Smooth muscle cell (in vitro differentiated cells): ENCODE measurements around the gene DPEP3. TPM values are rescaled to one million over a fixed set of nuclear protein-coding genes. Genes with fewer than 3 reads are reported as not detected.
A peak's percentile ranks its signal among the peaks of the same experiment; 100 is the strongest.

Experiments used
- DNase-seq: peaks from one replicate; lab custom pipeline; 2025; ENCODE audit not compliant: unreplicated experiment; lab: John Stamatoyannopoulos, UW
- H2AFZ ChIP-seq: fragments of 200-600 bp; sonication (generic); 2 replicates; pipeline ENCODE4 v1.6.0; 2016; ENCODE audit warnings: antibody characterized with exemption, low read depth, mild to moderate bottlenecking
- H3F3A ChIP-seq: fragments of 200-600 bp; sonication (generic); 2 replicates; pipeline ENCODE4 v1.6.0; 2017; ENCODE audit warnings: antibody characterized with exemption, low read depth
- H3K27ac ChIP-seq: fragments of 200-600 bp; sonication (generic); 2 replicates; pipeline ENCODE4 v1.5.1; 2016; ENCODE audit warnings: low read depth, mild to moderate bottlenecking
- H3K27me3 ChIP-seq: fragments of 200-600 bp; sonication (generic); 2 replicates; pipeline ENCODE4 v1.6.1; 2016; ENCODE audit warnings: low read depth, mild to moderate bottlenecking
- H3K36me3 ChIP-seq: fragments of 200-600 bp; sonication (generic); 2 replicates; pipeline ENCODE4 v1.5.1; 2016; ENCODE audit warnings: low read depth
- H3K4me1 ChIP-seq: fragments of 200-600 bp; sonication (generic); 2 replicates; pipeline ENCODE4 v1.5.1; 2016; ENCODE audit warnings: low read depth
- H3K4me2 ChIP-seq: fragments of 200-600 bp; sonication (generic); 2 replicates; pipeline ENCODE4 v1.6.0; 2016; ENCODE audit warnings: mild to moderate bottlenecking
- H3K4me3 ChIP-seq: fragments of 200-600 bp; sonication (generic); 2 replicates; pipeline ENCODE4 v1.5.1; 2016; ENCODE audit warnings: mild to moderate bottlenecking
- H3K79me2 ChIP-seq: fragments of 200-600 bp; sonication (generic); 2 replicates; pipeline ENCODE4 v1.6.0; 2016; ENCODE audit warnings: low read depth, mild to moderate bottlenecking
- H3K9ac ChIP-seq: fragments of 200-600 bp; sonication (generic); 2 replicates; pipeline ENCODE4 v1.6.0; 2016; ENCODE audit warnings: low read depth
- H3K9me3 ChIP-seq: fragments of 200-600 bp; sonication (generic); replicated peaks from 2 replicates; pipeline ENCODE4 v1.5.1; 2016; ENCODE audit warnings: low read depth
- H4K20me1 ChIP-seq: fragments of 200-600 bp; sonication (generic); 2 replicates; pipeline ENCODE4 v1.6.0; 2016; ENCODE audit warnings: low read depth
- WGBS: methylation state at CpG from one replicate; pipeline ENCODE4 v1.1.7; 2016; ENCODE audit warnings: low lambda C conversion rate; 5-methylcytosine and 5-hydroxymethylcytosine counted together
- polyA plus RNA-seq: library from polyadenylated mRNA; unstranded; fragments of >200 nt; fragmentation: Nextera tagmentation; extraction: Ambion mirVana; gene quantifications from 2 replicates; pipeline ENCODE4 v1.2.1, GENCODE V29; 2016
- total RNA-seq: library from RNA; depleted of rRNA; stranded (reverse); fragments of >200 nt; gene quantifications from 2 replicates; pipeline ENCODE4 v1.2.3, GENCODE V29; 2014
- TF ChIP-seq, protein P1 (sequence below): fragments of 200-600 bp; sonication (generic); IDR thresholded peaks from 2 replicates; pipeline ENCODE4 v1.5.1; 2017; ENCODE audit warnings: borderline replicate concordance, mild to moderate bottlenecking, antibody characterized with exemption; ENCODE audit not compliant: insufficient read depth, poor library complexity, severe bottlenecking

Gene DPEP3
- total and polyA plus RNA-seq, 2 experiments from 2014 or later, result not detected

DNA sequence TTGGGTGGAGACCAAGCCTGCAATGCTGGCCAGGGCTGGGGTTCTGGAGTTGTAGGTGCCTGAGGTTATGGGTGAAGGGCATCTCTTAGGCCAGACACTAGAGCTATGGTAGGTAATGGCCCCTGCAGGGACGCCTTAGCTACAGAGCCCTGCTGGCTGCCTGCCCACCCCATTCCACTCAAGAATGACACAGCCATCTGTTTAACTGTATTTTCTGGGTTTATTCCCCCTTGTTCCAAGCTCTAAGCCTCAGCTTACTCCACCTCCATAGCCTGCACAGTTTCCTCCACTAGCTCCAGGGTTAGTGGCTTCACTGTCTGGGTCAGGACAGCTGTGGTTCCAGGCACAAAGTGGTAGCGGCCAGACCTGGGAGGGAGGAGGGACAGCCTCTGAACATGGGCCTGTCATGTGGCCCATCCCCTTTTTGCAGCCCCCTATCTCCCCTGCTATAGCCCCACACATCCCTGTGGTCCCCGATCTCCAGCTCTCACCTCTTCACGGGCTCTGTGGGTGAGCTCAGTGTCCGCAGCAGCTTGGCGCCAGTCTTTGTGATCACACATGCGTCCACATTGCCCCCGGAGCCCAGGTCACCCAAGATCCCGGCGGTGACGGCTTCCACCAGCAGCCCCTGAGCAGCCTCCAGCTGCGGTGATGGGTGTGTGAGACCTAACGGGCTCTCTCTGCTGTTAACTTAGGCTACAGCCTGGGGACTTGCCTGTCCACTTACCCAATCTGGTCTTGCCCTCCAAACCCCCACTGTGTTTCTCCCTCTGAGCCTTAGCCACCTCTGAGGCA is 45.8 kb downstream of the DPEP3 start:
- Histone ChIP-seq H3K4me2 (peak overlapping the region; percentile 86), H3K4me3 (peak overlapping the region; percentile 87), H3K9ac (no peak overlapping the region), H4K20me1 (peaks cover 15% of the 10 kb centered on the region), H3K4me1 (peaks cover 12% of the 10 kb centered on the region), H2AFZ (no peak overlapping the region), H3K27me3 (no peaks in the 10 kb centered on the region), H3K36me3 (no peaks in the 10 kb centered on the region), H3K9me3 (no peaks in the 10 kb centered on the region), H3K27ac (no peak overlapping the region), H3F3A (no peaks in the 10 kb centered on the region), H3K79me2 (no peaks in the 10 kb centered on the region)
- 56% methylated on average over 13 of the region's 13 CpGs for WGBS
- no peak for DNase-seq
- TF ChIP-seq, protein P1, sequence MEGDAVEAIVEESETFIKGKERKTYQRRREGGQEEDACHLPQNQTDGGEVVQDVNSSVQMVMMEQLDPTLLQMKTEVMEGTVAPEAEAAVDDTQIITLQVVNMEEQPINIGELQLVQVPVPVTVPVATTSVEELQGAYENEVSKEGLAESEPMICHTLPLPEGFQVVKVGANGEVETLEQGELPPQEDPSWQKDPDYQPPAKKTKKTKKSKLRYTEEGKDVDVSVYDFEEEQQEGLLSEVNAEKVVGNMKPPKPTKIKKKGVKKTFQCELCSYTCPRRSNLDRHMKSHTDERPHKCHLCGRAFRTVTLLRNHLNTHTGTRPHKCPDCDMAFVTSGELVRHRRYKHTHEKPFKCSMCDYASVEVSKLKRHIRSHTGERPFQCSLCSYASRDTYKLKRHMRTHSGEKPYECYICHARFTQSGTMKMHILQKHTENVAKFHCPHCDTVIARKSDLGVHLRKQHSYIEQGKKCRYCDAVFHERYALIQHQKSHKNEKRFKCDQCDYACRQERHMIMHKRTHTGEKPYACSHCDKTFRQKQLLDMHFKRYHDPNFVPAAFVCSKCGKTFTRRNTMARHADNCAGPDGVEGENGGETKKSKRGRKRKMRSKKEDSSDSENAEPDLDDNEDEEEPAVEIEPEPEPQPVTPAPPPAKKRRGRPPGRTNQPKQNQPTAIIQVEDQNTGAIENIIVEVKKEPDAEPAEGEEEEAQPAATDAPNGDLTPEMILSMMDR, result no peak

DNA sequence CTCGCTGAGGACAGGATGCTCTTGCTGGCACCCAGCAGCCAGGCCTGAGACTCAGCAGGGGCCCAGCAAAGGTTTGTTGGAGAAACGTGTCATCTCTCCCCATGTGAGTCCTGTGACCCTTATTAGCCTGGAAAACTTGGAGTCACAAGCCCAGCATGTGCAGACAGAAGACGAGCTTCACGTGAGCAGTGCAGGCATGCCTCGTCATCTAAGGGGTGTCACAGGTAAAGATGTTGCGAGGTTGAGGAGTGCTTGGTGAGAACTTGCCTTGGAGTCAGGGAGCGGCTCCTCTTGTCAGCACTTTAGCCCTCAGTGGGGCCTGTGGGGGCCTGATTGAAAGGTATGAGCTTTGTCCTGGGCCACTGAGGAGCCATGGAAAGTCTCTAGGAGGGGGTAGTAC is 46.5 kb downstream of the DPEP3 start:
- Histone ChIP-seq H2AFZ (no peak overlapping the region), H3K27ac (no peak overlapping the region), H3K36me3 (no peaks in the 10 kb centered on the region), H3K4me1 (peaks cover 12% of the 10 kb centered on the region), H3K79me2 (no peaks in the 10 kb centered on the region), H3K4me3 (no peak overlapping the region), H3K4me2 (no peak overlapping the region), H3K27me3 (no peaks in the 10 kb centered on the region), H3F3A (no peaks in the 10 kb centered on the region), H4K20me1 (peaks cover 11% of the 10 kb centered on the region), H3K9ac (no peak overlapping the region), H3K9me3 (no peaks in the 10 kb centered on the region)
- TF ChIP-seq, protein P1, result no peak
- no peak for DNase-seq
- 89% methylated on average over 7 of the region's 7 CpGs for WGBS

DNA sequence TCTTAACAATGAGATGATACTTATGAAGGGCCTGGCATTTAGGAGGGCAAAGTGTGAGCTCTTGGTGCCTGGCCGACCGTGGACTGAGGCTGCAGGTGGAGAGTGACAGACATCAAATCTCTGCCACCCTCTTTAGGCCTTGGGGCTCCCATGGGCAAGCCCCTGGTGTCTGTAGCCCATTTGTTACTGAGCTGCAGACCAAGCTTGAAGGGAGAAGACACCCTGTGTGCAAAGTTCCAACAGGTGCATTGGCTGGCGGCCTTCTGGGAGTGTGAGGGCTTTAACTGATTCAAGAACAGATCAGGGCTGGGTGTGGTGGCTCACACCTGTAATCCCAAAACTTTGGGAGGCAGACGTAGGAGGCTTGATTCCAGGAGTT is 47.8 kb downstream of the DPEP3 start:
- TF ChIP-seq, protein P1, result no peak
- no peak overlapping the region for H3K4me3 ChIP-seq
- peaks cover 12% of the 10 kb centered on the region for H3K4me1 ChIP-seq
- no peaks in the 10 kb centered on the region for H3K36me3 ChIP-seq
- no peak overlapping the region for H2AFZ ChIP-seq
- H3K27me3 ChIP-seq, result no peaks in the 10 kb centered on the region
- H3K79me2 ChIP-seq, result no peaks in the 10 kb centered on the region
- H4K20me1 ChIP-seq, result peaks cover 23% of the 10 kb centered on the region
- H3K9me3 ChIP-seq, result no peaks in the 10 kb centered on the region
- no peak overlapping the region for H3K9ac ChIP-seq
- no peaks in the 10 kb centered on the region for H3F3A ChIP-seq
- H3K27ac ChIP-seq, result no peak overlapping the region
- DNase-seq, result no peak
- 91% methylated on average over 4 of the region's 4 CpGs for WGBS
- no peak overlapping the region for H3K4me2 ChIP-seq
